Endometrial microvascular endothelial cells (primary cell): ENCODE measurements around the gene VWA1. TPM values are rescaled to one million over a fixed set of nuclear protein-coding genes. Genes with fewer than 3 reads are reported as not detected.
"Not testable (repeated sequence)": the region's sequence is repeated elsewhere in the genome, so short reads cannot be mapped to it uniquely, and the experiment has no call there.

Source experiments
- in situ Hi-C: cut with HindIII; loops from 2 replicates; pipeline ENCODE4 v1.10.0; 2017; ENCODE audit warnings: low sequenced_read_pairs, low pct_unique_long_range_greater_than_20kb; ENCODE audit errors: inconsistent ontology term
- total RNA-seq: library from RNA; depleted of rRNA; stranded (reverse); fragments of >200 nt; gene quantifications from one replicate; pipeline ENCODE4 v1.2.3, GENCODE V29; 2015; ENCODE audit errors: inconsistent ontology term

VWA1 gene
- total RNA-seq, 1 donor from 2014 or later, result 27.5 TPM

GRCh38 chr1:1449099-1449739 is 13.7 kb downstream of the VWA1 start, which contains the start of gene ATAD3C:
Gene ATAD3C, plus strand, starts transcription at chr1:1449689. Its CDS starts 995 bp downstream, at chr1:1450684.
- in situ Hi-C loops, result no loop called here

GRCh38 chr1:1450616-1451015 is 15.1 kb downstream of the VWA1 start:
- in situ Hi-C loops, result not testable (repeated sequence)

- in situ Hi-C loops, result no loop called here
Measured at GRCh38 chr1:1451696-1452364, 16.3 kb downstream of the VWA1 start.

GRCh38 chr1:1452365-1452739 is 16.9 kb downstream of the VWA1 start:
- in situ Hi-C loops, result not testable (repeated sequence)

- in situ Hi-C loops, result no loop called here
Measured at GRCh38 chr1:1452882-1453281, 17.4 kb downstream of the VWA1 start.

GRCh38 chr1:1454286-1455056 is 19.0 kb downstream of the VWA1 start:
- in situ Hi-C loops, result not testable (repeated sequence)

- in situ Hi-C loops, result no loop called here
Measured at GRCh38 chr1:1455366-1455884, 19.9 kb downstream of the VWA1 start.

GRCh38 chr1:1455934-1456333 is 20.4 kb downstream of the VWA1 start:
- in situ Hi-C loops, result not testable (repeated sequence)

GRCh38 chr1:1456683-1457255 is 21.3 kb downstream of the VWA1 start:
- in situ Hi-C loops, result not testable (repeated sequence)

- in situ Hi-C loops, result not testable (repeated sequence)
Measured at GRCh38 chr1:1459156-1459555, 23.7 kb downstream of the VWA1 start.

- in situ Hi-C loops, result not testable (repeated sequence)
Measured at GRCh38 chr1:1459711-1460110, 24.2 kb downstream of the VWA1 start.

GRCh38 chr1:1460540-1461130 is 25.1 kb downstream of the VWA1 start:
- in situ Hi-C loops, result no loop called here

GRCh38 chr1:1461721-1462317 is 26.3 kb downstream of the VWA1 start:
- in situ Hi-C loops, result no loop called here

GRCh38 chr1:1462318-1462966 is 27.0 kb downstream of the VWA1 start:
- in situ Hi-C loops, result no loop called here

GRCh38 chr1:1463312-1463711 is 27.8 kb downstream of the VWA1 start:
- in situ Hi-C loops, result no loop called here

GRCh38 chr1:1468196-1468985 is 32.9 kb downstream of the VWA1 start:
- in situ Hi-C loops, result not testable (repeated sequence)

- in situ Hi-C loops, result no loop called here
Measured at GRCh38 chr1:1470626-1471388, 35.3 kb downstream of the VWA1 start.
